Esophagus muscularis mucosa (tissue), 4 donors: ENCODE measurements around the gene C1orf21.

ENCODE experiments used
- EP300 ChIP-seq: sonication (generic); formaldehyde crosslinking; IDR thresholded peaks from one replicate; pipeline ENCODE4 v1.6.1; 2017; ENCODE audit warnings: antibody characterized with exemption
- POLR2A ChIP-seq: fragments of 450-650 bp; IDR thresholded peaks from one replicate; pipeline ENCODE4 v1.6.1; 2017; ENCODE audit warnings: antibody characterized with exemption, moderate library complexity, mild to moderate bottlenecking, low read depth
- TF ChIP-seq, protein P1 (sequence below), 3 experiments: fragments of 200-600 bp in 2 of 3; fragments of 450-650 bp in 1 of 3; sonication (generic) in 2 of 3; IDR thresholded peaks; one replicate each; pipeline ENCODE4 v1.5.1; 2017 to 2019; ENCODE audit warnings: antibody characterized with exemption in 3 of 3, mild to moderate bottlenecking in 2 of 3, moderate library complexity in 1 of 3

DNA sequence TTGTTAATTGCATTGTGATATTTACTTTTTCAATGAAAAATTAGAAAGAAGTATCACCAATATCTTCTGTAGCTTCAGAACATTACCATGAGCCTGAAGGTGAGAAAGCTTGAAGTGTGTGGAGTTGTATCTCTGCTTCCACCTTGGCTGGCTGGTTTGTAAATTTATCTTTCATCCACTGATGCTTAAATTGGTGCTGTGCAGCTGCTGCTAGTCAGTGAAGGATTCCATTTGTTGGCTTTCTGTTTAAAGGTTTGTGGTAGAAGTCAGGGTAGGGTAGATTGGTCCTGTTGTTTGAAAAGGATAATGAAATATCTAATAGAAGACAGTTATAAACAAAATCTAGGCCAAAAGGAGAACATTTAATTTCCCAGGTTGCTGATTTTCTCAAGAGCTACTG is 105.7 kb downstream of the C1orf21 start:
- TF ChIP-seq, protein P1, sequence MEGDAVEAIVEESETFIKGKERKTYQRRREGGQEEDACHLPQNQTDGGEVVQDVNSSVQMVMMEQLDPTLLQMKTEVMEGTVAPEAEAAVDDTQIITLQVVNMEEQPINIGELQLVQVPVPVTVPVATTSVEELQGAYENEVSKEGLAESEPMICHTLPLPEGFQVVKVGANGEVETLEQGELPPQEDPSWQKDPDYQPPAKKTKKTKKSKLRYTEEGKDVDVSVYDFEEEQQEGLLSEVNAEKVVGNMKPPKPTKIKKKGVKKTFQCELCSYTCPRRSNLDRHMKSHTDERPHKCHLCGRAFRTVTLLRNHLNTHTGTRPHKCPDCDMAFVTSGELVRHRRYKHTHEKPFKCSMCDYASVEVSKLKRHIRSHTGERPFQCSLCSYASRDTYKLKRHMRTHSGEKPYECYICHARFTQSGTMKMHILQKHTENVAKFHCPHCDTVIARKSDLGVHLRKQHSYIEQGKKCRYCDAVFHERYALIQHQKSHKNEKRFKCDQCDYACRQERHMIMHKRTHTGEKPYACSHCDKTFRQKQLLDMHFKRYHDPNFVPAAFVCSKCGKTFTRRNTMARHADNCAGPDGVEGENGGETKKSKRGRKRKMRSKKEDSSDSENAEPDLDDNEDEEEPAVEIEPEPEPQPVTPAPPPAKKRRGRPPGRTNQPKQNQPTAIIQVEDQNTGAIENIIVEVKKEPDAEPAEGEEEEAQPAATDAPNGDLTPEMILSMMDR (IDR thresholded peaks at IDR 0.05) = no peak
- no peak for TF ChIP-seq POLR2A
- no peak for TF ChIP-seq EP300
